ENCODE measurements around the gene CCDC137. TPM values are rescaled to one million over a fixed set of nuclear protein-coding genes. Genes with fewer than 3 reads are reported as not detected.

The CCDC137 gene
- total and polyA plus RNA-seq, 4 donors = 3.9 to 25.9 (median 16.5) TPM

DNA sequence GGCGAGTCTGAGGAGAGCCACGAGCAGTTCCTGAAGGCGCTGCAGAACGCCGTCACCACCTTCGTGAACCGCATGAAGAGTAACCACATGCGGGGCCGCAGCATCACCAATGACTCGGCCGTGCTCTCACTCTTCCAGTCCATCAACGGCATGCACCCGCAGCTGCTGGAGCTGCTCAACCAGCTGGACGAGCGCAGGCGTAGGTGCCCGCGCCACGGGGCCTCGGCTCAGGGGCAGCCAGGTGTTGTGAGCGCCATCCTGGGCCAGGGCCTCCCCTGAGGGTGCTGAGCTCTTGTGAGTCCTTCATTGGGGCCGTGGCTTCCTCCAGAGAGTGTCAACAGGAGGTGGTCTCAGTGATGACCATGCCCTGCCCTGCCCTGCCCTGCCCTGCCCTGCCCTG, 29.3 kb downstream of the CCDC137 start:
- Histone ChIP-seq H3K27ac (ENCODE audit: low read depth, low read length) (no peak overlapping the region), H3K9me3 (ENCODE audit: control insufficient read depth, insufficient read depth, low read length) (no peaks in the 10 kb centered on the region), H3K36me3 (ENCODE audit: control insufficient read depth, insufficient read depth, low read length) (peaks cover 92% of the 10 kb centered on the region), H3K4me1 (ENCODE audit: control insufficient read depth, insufficient read depth, low read length) (peaks cover 3% of the 10 kb centered on the region), H3K4me3 (ENCODE audit: low read depth, low read length) (no peak overlapping the region), H3K27me3 (ENCODE audit: control insufficient read depth, insufficient read depth, low read length) (no peaks in the 10 kb centered on the region)
- 95% methylated on average over 22 of the region's 22 CpGs for WGBS (ENCODE audit: insufficient coverage)
- DNase-seq (ENCODE audit: low read depth in 4 of 6, low spot score in 6 of 6) = no peak

DNA sequence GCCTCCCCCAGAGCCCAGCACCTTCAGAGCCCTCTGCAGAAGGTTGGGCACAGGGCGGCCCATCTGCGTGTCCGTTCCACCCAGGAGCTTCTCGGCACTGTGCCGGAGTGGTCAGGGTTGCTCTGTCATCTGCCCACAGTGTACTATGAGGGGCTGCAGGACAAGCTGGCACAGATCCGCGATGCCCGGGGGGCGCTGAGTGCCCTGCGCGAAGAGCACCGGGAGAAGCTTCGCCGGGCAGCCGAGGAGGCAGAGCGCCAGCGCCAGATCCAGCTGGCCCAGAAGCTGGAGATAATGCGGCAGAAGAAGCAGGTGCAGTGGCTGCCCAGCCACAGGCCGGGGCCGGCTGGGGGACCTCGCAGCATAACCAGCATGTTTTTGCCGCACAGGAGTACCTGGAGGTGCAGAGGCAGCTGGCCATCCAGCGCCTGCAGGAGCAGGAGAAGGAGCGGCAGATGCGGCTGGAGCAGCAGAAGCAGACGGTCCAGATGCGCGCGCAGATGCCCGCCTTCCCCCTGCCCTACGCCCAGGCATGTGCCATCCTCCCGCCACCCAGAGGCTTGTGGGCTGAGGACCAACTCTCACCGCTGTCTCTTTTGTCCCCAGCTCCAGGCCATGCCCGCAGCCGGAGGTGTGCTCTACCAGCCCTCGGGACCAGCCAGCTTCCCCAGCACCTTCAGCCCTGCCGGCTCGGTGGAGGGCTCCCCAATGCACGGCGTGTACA, 29.8 kb downstream of the CCDC137 start:
- Histone ChIP-seq H3K4me3 (ENCODE audit: low read depth, low read length) (no peak overlapping the region), H3K27ac (ENCODE audit: low read depth, low read length) (no peak overlapping the region), H3K27me3 (ENCODE audit: control insufficient read depth, insufficient read depth, low read length) (no peaks in the 10 kb centered on the region), H3K4me1 (ENCODE audit: control insufficient read depth, insufficient read depth, low read length) (peaks cover 8% of the 10 kb centered on the region), H3K36me3 (ENCODE audit: control insufficient read depth, insufficient read depth, low read length) (peaks cover 92% of the 10 kb centered on the region), H3K9me3 (ENCODE audit: control insufficient read depth, insufficient read depth, low read length) (no peaks in the 10 kb centered on the region)
- DNase-seq (ENCODE audit: low read depth in 4 of 6, low spot score in 6 of 6) = no peak
- WGBS (ENCODE audit: insufficient coverage) = 91% methylated on average over 40 of the region's 40 CpGs

DNA sequence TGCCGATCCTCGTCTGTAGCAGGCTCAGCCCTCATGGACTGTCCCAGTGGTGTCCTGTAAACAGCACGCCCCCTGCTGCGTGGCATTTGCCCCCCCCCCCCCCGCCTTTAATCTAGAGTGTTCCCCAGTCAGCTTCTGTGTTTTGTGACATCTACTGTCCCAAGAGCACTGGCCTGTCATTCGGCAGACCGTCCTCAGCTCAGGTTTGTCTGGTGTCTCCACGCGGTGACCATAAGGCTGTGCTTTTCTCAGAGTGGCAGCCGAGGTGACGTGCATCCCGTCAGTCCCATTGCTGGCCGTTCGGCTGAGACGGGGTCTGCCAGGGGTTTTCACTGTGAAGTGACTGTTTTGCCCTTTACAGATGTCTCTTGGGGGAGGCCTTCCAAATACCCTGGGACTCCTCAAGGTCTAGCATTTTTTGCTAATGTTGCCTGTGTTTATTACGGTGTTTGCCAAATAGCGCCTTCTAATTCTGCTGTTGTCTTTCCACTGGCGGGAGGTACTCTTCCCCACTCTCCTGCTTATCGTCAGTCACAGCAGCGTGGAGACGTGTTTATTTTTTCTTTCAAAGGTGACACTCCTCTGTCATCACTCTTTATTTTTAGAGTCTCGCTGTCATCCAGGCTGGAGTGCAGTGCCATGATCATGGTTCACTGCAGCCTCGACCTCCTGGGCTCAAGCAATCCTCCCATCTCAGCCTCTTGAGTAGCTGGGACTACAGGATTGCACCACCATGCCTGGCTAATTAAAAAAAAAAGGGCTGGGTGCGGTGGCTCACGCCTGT, 30.9 kb downstream of the CCDC137 start:
- Histone ChIP-seq H3K27me3 (ENCODE audit: control insufficient read depth, insufficient read depth, low read length) (no peaks in the 10 kb centered on the region), H3K9me3 (ENCODE audit: control insufficient read depth, insufficient read depth, low read length) (no peaks in the 10 kb centered on the region), H3K4me3 (ENCODE audit: low read depth, low read length) (no peak overlapping the region), H3K4me1 (ENCODE audit: control insufficient read depth, insufficient read depth, low read length) (peaks cover 19% of the 10 kb centered on the region), H3K36me3 (ENCODE audit: control insufficient read depth, insufficient read depth, low read length) (peaks cover 92% of the 10 kb centered on the region), H3K27ac (ENCODE audit: low read depth, low read length) (no peak overlapping the region)
- WGBS (ENCODE audit: insufficient coverage) = 85% methylated on average over 22 of the region's 25 CpGs
- no peak for DNase-seq (ENCODE audit: low read depth in 4 of 6, low spot score in 6 of 6)

DNA sequence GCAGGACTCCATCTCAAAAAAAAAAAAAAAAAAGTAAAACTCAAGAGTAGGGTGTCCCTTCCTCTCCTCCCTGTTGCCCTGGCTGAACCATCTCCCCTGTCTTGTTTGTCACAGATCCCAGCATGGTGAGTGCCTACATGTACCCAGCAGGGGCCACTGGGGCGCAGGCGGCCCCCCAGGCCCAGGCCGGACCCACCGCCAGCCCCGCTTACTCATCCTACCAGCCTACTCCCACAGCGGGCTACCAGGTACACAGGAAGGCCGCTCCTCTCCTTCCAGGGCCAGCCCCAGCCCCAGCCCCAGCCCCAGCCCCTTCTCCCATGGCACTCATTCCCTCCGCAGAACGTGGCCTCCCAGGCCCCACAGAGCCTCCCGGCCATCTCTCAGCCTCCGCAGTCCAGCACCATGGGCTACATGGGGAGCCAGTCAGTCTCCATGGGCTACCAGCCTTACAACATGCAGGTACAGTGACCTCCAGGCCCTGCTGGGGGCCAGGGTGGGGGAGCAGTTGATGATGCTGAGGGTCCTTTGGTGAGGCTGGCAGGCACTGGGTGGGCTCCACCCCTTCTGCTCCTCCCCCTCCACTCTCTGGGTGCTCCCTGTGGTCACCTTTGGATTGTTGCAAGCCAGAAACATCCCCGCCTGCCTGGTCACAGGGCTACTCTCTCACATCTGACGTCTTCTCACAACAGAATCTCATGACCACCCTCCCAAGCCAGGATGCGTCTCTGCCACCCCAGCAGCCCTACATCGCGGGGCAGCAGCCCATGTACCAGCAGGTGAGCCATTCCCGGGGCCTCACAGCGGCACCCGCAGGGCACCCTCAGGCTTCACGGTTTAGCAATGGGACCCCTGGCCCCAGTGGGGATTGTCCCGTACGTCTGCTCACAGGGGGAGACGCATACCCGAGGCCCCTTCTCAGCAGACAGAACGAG, 34.1 kb downstream of the CCDC137 start:
- no peaks in the 10 kb centered on the region for H3K9me3 ChIP-seq (ENCODE audit: control insufficient read depth, insufficient read depth, low read length)
- 91% methylated on average over 24 of the region's 25 CpGs for WGBS (ENCODE audit: insufficient coverage)
- no peaks in the 10 kb centered on the region for H3K27me3 ChIP-seq (ENCODE audit: control insufficient read depth, insufficient read depth, low read length)
- H3K4me3 ChIP-seq (ENCODE audit: low read depth, low read length) = no peak overlapping the region
- H3K27ac ChIP-seq (ENCODE audit: low read depth, low read length) = no peak overlapping the region
- no peak for DNase-seq (ENCODE audit: low read depth in 4 of 6, low spot score in 6 of 6)
- H3K36me3 ChIP-seq (ENCODE audit: control insufficient read depth, insufficient read depth, low read length) = peaks cover 80% of the 10 kb centered on the region
- peaks cover 34% of the 10 kb centered on the region for H3K4me1 ChIP-seq (ENCODE audit: control insufficient read depth, insufficient read depth, low read length)

DNA sequence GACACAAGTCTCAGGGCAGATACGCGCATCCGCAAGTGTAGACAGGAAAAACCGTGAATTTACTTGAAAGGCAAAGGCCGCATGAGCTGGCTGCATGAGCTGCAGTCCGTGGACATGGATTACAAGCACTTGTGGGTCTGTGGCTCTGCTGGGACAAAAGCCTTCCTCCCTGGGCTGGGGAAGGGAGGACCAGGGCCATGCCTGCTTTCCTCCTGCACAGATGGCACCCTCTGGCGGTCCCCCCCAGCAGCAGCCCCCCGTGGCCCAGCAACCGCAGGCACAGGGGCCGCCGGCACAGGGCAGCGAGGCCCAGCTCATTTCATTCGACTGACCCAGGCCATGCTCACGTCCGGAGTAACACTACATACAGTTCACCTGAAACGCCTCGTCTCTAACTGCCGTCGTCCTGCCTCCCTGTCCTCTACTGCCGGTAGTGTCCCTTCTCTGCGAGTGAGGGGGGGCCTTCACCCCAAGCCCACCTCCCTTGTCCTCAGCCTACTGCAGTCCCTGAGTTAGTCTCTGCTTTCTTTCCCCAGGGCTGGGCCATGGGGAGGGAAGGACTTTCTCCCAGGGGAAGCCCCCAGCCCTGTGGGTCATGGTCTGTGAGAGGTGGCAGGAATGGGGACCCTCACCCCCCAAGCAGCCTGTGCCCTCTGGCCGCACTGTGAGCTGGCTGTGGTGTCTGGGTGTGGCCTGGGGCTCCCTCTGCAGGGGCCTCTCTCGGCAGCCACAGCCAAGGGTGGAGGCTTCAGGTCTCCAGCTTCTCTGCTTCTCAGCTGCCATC, 34.9 kb downstream of the CCDC137 start:
- no peaks in the 10 kb centered on the region for H3K9me3 ChIP-seq (ENCODE audit: control insufficient read depth, insufficient read depth, low read length)
- H3K36me3 ChIP-seq (ENCODE audit: control insufficient read depth, insufficient read depth, low read length) = peaks cover 80% of the 10 kb centered on the region
- peaks cover 34% of the 10 kb centered on the region for H3K4me1 ChIP-seq (ENCODE audit: control insufficient read depth, insufficient read depth, low read length)
- no peak for DNase-seq (ENCODE audit: low read depth in 4 of 6, low spot score in 6 of 6)
- H3K27me3 ChIP-seq (ENCODE audit: control insufficient read depth, insufficient read depth, low read length) = no peaks in the 10 kb centered on the region
- WGBS (ENCODE audit: insufficient coverage) = 76% methylated on average over 14 of the region's 23 CpGs
- H3K4me3 ChIP-seq (ENCODE audit: low read depth, low read length) = no peak overlapping the region
- no peak overlapping the region for H3K27ac ChIP-seq (ENCODE audit: low read depth, low read length)

DNA sequence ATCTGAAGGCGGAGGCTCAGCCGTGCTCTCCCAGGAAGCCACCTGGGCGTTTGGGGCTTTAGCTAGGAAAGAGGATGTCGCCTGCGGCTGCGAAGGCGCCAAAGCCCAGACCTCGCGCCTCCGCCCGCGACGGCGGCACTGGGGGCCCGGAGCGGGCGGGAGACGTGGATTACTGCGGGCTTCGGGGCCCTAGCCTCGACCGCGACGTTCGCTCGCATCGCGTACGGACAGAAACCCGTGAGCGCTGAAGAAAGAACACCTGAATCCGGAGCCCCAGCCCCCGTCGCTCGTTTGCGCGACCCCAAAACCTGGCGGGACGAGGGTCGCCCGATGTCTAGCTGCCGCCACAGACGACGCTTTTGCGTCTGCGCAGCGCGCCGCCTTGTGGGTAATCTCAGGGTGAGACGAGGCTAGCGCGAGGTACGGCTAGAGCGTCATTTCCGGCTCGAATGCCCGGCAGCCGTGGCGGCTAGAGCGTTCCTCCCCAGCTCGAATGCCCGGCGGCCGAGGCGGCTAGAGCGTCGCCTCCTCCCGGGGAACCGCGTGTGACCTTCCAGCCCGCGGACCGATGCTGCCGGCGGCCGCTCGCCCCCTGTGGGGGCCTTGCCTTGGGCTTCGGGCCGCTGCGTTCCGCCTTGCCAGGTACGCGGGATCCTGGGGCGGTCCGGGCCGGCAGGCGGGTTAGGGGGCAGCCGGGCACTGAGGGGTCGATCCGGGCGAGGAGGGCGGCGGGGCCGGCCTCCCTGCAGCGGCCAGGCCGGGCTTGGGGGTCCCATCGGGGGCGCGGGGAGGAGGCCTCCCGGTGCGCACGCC, 36.6 kb downstream of the CCDC137 start, which contains the start of gene MRPL12:
Gene MRPL12, plus strand, starts transcription at position 434 of the 813 bp plus-strand sequence. Its CDS starts 135 bp downstream, at position 569.
- Histone ChIP-seq H3K4me3 (ENCODE audit: low read depth, low read length) (peak within 1 kb of the TSS; percentile 80), H3K27ac (ENCODE audit: low read depth, low read length) (peak within 1 kb of the TSS; percentile 76), H3K27me3 (ENCODE audit: control insufficient read depth, insufficient read depth, low read length) (no peaks in the 10 kb centered on the region), H3K9me3 (ENCODE audit: control insufficient read depth, insufficient read depth, low read length) (no peaks in the 10 kb centered on the region), H3K36me3 (ENCODE audit: control insufficient read depth, insufficient read depth, low read length) (peaks cover 80% of the 10 kb centered on the region), H3K4me1 (ENCODE audit: control insufficient read depth, insufficient read depth, low read length) (peaks cover 34% of the 10 kb centered on the region)
- peak; percentile 77 to 98 (median 93) for DNase-seq (ENCODE audit: low read depth in 4 of 6, low spot score in 6 of 6)
- WGBS (ENCODE audit: insufficient coverage) = under 1% methylated on average over 102 of the region's 102 CpGs

DNA sequence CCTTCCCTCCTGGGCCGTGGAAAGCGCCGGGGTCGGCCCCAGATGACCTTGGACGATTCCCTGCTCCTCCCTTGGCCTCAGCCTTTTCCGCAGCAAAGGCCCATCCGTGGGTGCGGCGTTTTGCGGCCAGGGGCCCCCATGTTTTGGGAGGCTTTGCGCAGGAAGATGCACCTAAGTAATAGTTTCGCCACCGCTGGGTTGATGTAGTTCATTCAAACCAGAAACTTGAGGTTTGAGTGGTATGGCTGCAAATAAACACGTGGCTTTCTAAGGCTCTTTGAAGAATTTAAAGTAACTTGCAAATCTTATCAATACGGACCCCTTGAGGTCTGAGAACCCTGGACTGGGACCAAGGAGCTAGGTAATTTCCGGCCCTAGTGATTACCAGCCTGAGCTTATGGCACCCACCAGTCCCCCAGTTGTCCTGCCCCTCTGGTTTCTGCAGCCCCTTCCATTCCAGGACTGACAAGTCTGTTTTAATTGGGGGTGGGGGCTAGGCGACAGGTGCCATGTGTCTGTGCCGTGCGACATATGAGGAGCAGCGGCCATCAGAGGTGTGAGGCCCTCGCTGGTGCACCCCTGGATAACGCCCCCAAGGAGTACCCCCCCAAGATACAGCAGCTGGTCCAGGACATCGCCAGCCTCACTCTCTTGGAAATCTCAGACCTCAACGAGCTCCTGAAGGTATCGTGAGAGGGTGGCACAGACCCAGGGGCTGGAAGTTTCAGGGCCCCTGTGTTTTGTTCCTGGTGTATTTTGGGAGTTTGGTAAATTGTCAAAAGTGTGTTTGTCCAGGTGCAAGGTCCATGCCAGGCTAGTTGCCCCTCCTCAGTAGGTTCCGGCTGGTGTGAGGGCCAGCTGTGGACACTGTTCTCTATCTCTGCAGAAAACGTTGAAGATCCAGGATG, 37.5 kb downstream of the CCDC137 start:
- WGBS (ENCODE audit: insufficient coverage) = 32% methylated on average over 25 of the region's 27 CpGs
- Histone ChIP-seq H3K27ac (ENCODE audit: low read depth, low read length) (no peak overlapping the region), H3K36me3 (ENCODE audit: control insufficient read depth, insufficient read depth, low read length) (peaks cover 85% of the 10 kb centered on the region), H3K4me3 (ENCODE audit: low read depth, low read length) (peak overlapping the region; percentile 80), H3K27me3 (ENCODE audit: control insufficient read depth, insufficient read depth, low read length) (no peaks in the 10 kb centered on the region), H3K9me3 (ENCODE audit: control insufficient read depth, insufficient read depth, low read length) (no peaks in the 10 kb centered on the region), H3K4me1 (ENCODE audit: control insufficient read depth, insufficient read depth, low read length) (peaks cover 34% of the 10 kb centered on the region)
- no peak for DNase-seq (ENCODE audit: low read depth in 4 of 6, low spot score in 6 of 6)

Data from spinal cord (tissue), 10 donors.